Measurements from ENCODE around the gene MFSD2B. TPM values are rescaled to one million over a fixed set of nuclear protein-coding genes. Genes with fewer than 3 reads are reported as not detected.

The MFSD2B gene
- total and polyA plus RNA-seq, 5 donors from 2014 or later, result 0.39 TPM; not detected in 4

- H3K9me3 ChIP-seq (ENCODE audit: control insufficient read depth in 2 of 2, low read length in 2 of 2), result no peaks in the 10 kb centered on the region
- no peak for DNase-seq
- Mint-ChIP-seq H3K36me3 (peaks cover 5% of the 10 kb centered on the region), H3K27me3 (no peaks in the 10 kb centered on the region), H3K9me3 (no peaks in the 10 kb centered on the region), H3K27ac (no peak overlapping the region), H3K4me1 (no peaks in the 10 kb centered on the region), H3K4me3 (no peak overlapping the region)
- H3K27me3 ChIP-seq (ENCODE audit: control insufficient read depth, insufficient read depth, low read length), result no peaks in the 10 kb centered on the region
- H3K36me3 ChIP-seq (ENCODE audit: control insufficient read depth, insufficient read depth, low read length), result peaks cover 33% of the 10 kb centered on the region
- no peak overlapping the region for H3K4me3 ChIP-seq (ENCODE audit: low read depth, low read length)
- no peak overlapping the region for H3K27ac ChIP-seq (ENCODE audit: insufficient read depth, low read length, poor library complexity, severe bottlenecking)
- H3K4me1 ChIP-seq (ENCODE audit: control insufficient read depth, insufficient read depth, low read length, poor library complexity, severe bottlenecking), result no peaks in the 10 kb centered on the region
- ATAC-seq (ENCODE audit: low read depth in 2 of 2), result no peak
Observed at GRCh38 chr2:24065341-24065740, 55.5 kb downstream of the MFSD2B start.

DNA sequence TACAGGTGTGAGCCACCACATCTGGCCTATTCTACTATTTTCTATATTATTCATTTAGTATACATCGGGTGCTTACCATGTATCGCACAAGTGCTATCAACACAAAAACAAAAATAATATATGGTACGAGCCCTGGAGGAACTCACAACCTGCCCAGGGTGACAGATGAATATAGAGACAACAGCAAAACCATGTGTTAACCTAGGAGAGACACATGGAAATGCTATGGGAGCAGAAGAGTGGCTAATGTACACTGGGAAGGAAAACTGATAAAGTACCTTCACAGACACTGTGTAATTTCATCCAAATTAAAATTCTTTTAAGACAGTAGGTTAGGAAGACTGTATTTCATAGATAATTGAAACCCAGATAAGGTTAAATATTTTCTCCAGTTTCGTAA lies 62.4 kb downstream of the MFSD2B start:
- Histone ChIP-seq H3K27me3 (ENCODE audit: control insufficient read depth, insufficient read depth, low read length) (no peaks in the 10 kb centered on the region), H3K27ac (ENCODE audit: insufficient read depth, low read length, poor library complexity, severe bottlenecking) (no peak overlapping the region), H3K9me3 (ENCODE audit: control insufficient read depth in 2 of 2, low read length in 2 of 2) (no peaks in the 10 kb centered on the region), H3K4me1 (ENCODE audit: control insufficient read depth, insufficient read depth, low read length, poor library complexity, severe bottlenecking) (peaks cover 12% of the 10 kb centered on the region), H3K4me3 (ENCODE audit: low read depth, low read length) (no peak overlapping the region), H3K36me3 (ENCODE audit: control insufficient read depth, insufficient read depth, low read length) (peaks cover 47% of the 10 kb centered on the region)
- peaks cover 0 to 2% (median 0%) of the 10 kb centered on the region in 7 donors for H3K9me3 Mint-ChIP-seq
- ATAC-seq (ENCODE audit: low read depth in 2 of 2) (no peak), DNase-seq (no peak)
- H3K4me1 Mint-ChIP-seq, result peaks cover 5 to 34% (median 23%) of the 10 kb centered on the region in 4 donors
- peak overlapping the region in 1 of 3 donors; percentile 28 for H3K27ac Mint-ChIP-seq
- no peaks in the 10 kb centered on the region for H3K27me3 Mint-ChIP-seq
- peaks cover 22% of the 10 kb centered on the region for H3K36me3 Mint-ChIP-seq
- H3K4me3 Mint-ChIP-seq, result peak overlapping the region in 1 of 4 donors; percentile 7

DNA sequence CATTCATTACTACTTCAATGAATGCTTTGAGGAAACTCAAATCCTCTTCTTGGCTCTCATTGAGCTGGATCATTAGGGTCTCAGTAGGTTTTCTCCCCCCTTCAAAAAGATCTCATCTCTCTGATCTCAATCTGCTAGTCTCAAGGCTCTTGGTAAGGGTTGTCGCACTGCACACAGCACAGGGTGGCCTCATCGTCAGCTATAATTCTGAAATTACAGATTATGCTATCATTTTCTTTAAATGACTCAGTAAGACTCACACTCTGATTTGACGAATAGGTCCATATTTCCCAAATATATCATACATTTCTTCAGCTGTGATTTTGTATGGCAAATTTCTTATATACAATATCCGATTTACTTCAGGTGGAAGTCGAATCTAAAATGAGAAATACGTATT lies 63.9 kb downstream of the MFSD2B start:
- H3K4me3 Mint-ChIP-seq, result peak overlapping the region in 3 of 4 donors; percentile 10 to 91 (median 49)

GRCh38 chr2:24075259-24075658 lies 65.4 kb downstream of the MFSD2B start:
- Mint-ChIP-seq H3K27ac (peak overlapping the region; percentile 63 to 99 (median 96)), H3K4me1 (peaks cover 5 to 42% (median 25%) of the 10 kb centered on the region in 4 donors), H3K4me3 (peak overlapping the region; percentile 98 to 100 (median 98)), H3K36me3 (peaks cover 20% of the 10 kb centered on the region), H3K9me3 (peaks cover 0 to 2% (median 0%) of the 10 kb centered on the region in 7 donors), H3K27me3 (no peaks in the 10 kb centered on the region)
- peaks cover 17% of the 10 kb centered on the region for H3K4me1 ChIP-seq (ENCODE audit: control insufficient read depth, insufficient read depth, low read length, poor library complexity, severe bottlenecking)
- no peaks in the 10 kb centered on the region for H3K27me3 ChIP-seq (ENCODE audit: control insufficient read depth, insufficient read depth, low read length)
- H3K4me3 ChIP-seq (ENCODE audit: low read depth, low read length), result peak overlapping the region; percentile 90
- H3K36me3 ChIP-seq (ENCODE audit: control insufficient read depth, insufficient read depth, low read length), result peaks cover 25% of the 10 kb centered on the region
- ATAC-seq (ENCODE audit: low read depth in 2 of 2), result no peak
- H3K27ac ChIP-seq (ENCODE audit: insufficient read depth, low read length, poor library complexity, severe bottlenecking), result peak overlapping the region; percentile 88
- no peaks in the 10 kb centered on the region for H3K9me3 ChIP-seq (ENCODE audit: control insufficient read depth in 2 of 2, low read length in 2 of 2)
- DNase-seq, result no peak

More for the DNA sequence above, 63.9 kb downstream of the MFSD2B start:
- DNase-seq (no peak), ATAC-seq (ENCODE audit: low read depth in 2 of 2) (no peak)
- Mint-ChIP-seq H3K27ac (no peak overlapping the region), H3K9me3 (peaks cover 0 to 2% (median 0%) of the 10 kb centered on the region in 7 donors), H3K27me3 (no peaks in the 10 kb centered on the region), H3K4me1 (peaks cover 5 to 42% (median 25%) of the 10 kb centered on the region in 4 donors), H3K36me3 (peaks cover 20% of the 10 kb centered on the region)
- Histone ChIP-seq H3K4me1 (ENCODE audit: control insufficient read depth, insufficient read depth, low read length, poor library complexity, severe bottlenecking) (peaks cover 17% of the 10 kb centered on the region), H3K9me3 (ENCODE audit: control insufficient read depth in 2 of 2, low read length in 2 of 2) (no peaks in the 10 kb centered on the region), H3K27ac (ENCODE audit: insufficient read depth, low read length, poor library complexity, severe bottlenecking) (peak overlapping the region; percentile 8), H3K27me3 (ENCODE audit: control insufficient read depth, insufficient read depth, low read length) (no peaks in the 10 kb centered on the region), H3K36me3 (ENCODE audit: control insufficient read depth, insufficient read depth, low read length) (peaks cover 39% of the 10 kb centered on the region), H3K4me3 (ENCODE audit: low read depth, low read length) (no peak overlapping the region)

Other genes with a start within 250 kb of the MFSD2B start
- gene ATAD2B, start 83.0 kb upstream of the MFSD2B start, total RNA-seq, result 53.2 TPM
- gene ATAD2B, start 83.0 kb upstream of the MFSD2B start, polyA plus RNA-seq, result 1 to 10 TPM; 4.0 to 8.3 (median 7.0) TPM
- 15.0 TPM for gene UBXN2A, start 69.6 kb upstream of the MFSD2B start, total RNA-seq
- 1 to 10 TPM; 7.7 to 9.8 (median 8.6) TPM for gene UBXN2A, start 69.6 kb upstream of the MFSD2B start, polyA plus RNA-seq
- gene WDCP, start 37.3 kb downstream of the MFSD2B start, total RNA-seq, result 6.3 TPM
- gene WDCP, start 37.3 kb downstream of the MFSD2B start, polyA plus RNA-seq, result 10 to 100 TPM in 1 of 4 donors, 1 to 10 TPM in 3; 3.4 to 11.0 (median 4.9) TPM
- gene FKBP1B, start 39.7 kb downstream of the MFSD2B start, total RNA-seq, result 1.1 TPM
- 1 to 10 TPM; 1.1 to 3.0 (median 1.6) TPM for gene FKBP1B, start 39.7 kb downstream of the MFSD2B start, polyA plus RNA-seq
- 62.3 TPM for gene SF3B6, start 66.2 kb downstream of the MFSD2B start, total RNA-seq
- gene SF3B6, start 66.2 kb downstream of the MFSD2B start, polyA plus RNA-seq, result 100 to 1,000 TPM; 200 to 255 (median 224) TPM
- 1.5 TPM for gene TP53I3, start 74.7 kb downstream of the MFSD2B start, total RNA-seq
- gene TP53I3, start 74.7 kb downstream of the MFSD2B start, polyA plus RNA-seq, result 1 to 10 TPM in 1 of 4 donors, under 1 TPM in 2, not detected in 1; 0.25 to 1.4 (median 0.69) TPM
- gene PFN4, start 113.2 kb downstream of the MFSD2B start, total RNA-seq, result not detected
- not detected for gene PFN4, start 113.2 kb downstream of the MFSD2B start, polyA plus RNA-seq
- 11.6 TPM for gene FAM228B, start 113.4 kb downstream of the MFSD2B start, total RNA-seq
- 1 to 10 TPM; 3.5 to 4.8 (median 4.1) TPM for gene FAM228B, start 113.4 kb downstream of the MFSD2B start, polyA plus RNA-seq
- not detected for gene FAM228A, start 165.0 kb downstream of the MFSD2B start, total RNA-seq
- gene FAM228A, start 165.0 kb downstream of the MFSD2B start, polyA plus RNA-seq, result not detected